ENCODE results near the gene ST6GALNAC3. TPM values are rescaled to one million over a fixed set of nuclear protein-coding genes. Genes with fewer than 3 reads are reported as not detected.

Gene ST6GALNAC3
- total and polyA plus RNA-seq, 11 donors = 2.5 to 7.7 (median 4.4) TPM

GRCh38 chr1:76491737-76492136 lies 417.2 kb downstream of the ST6GALNAC3 start:
- no peaks in the 10 kb centered on the region for H3K27me3 ChIP-seq
- TF ChIP-seq POLR2A (IDR thresholded peaks at IDR 0.05) (no peak), CTCF (IDR thresholded peaks at IDR 0.05) (no peak)
- no peak overlapping the region for H3K4me3 ChIP-seq
- no peaks in the 10 kb centered on the region for H3K36me3 ChIP-seq
- WGBS, 4 donors = 59 to 78% (median 72%) methylated on average over 2 of the region's 2 CpGs
- H3K27ac ChIP-seq = no peak overlapping the region
- no peaks in the 10 kb centered on the region for H3K9me3 ChIP-seq
- no peak for ATAC-seq
- H3K4me1 ChIP-seq = no peaks in the 10 kb centered on the region
- intact Hi-C loops (cut with DNase I) = no loop called here
- no peak for DNase-seq

GRCh38 chr1:76492752-76493430 lies 418.3 kb downstream of the ST6GALNAC3 start:
- no peak for ATAC-seq
- no peak overlapping the region for H3K27ac ChIP-seq
- intact Hi-C loops (cut with DNase I) = no loop called here
- no peak for TF ChIP-seq CTCF (IDR thresholded peaks at IDR 0.05)
- TF ChIP-seq POLR2A (IDR thresholded peaks at IDR 0.05) = no peak
- H3K4me1 ChIP-seq = no peaks in the 10 kb centered on the region
- no peaks in the 10 kb centered on the region for H3K9me3 ChIP-seq
- H3K4me3 ChIP-seq = no peak overlapping the region
- no peaks in the 10 kb centered on the region for H3K36me3 ChIP-seq
- H3K27me3 ChIP-seq = no peaks in the 10 kb centered on the region
- no peak for DNase-seq

- intact Hi-C loops (cut with DNase I) = loop anchor here in 1 of 10 donors (2.0 kb wide), 1 partner anchor 32 kb away; no protein-coding TSS in a partner anchor
Measured at GRCh38 chr1:76494807-76495206, 420.3 kb downstream of the ST6GALNAC3 start.

GRCh38 chr1:76496871-76497270 lies 422.3 kb downstream of the ST6GALNAC3 start:
- Histone ChIP-seq H3K36me3 (no peaks in the 10 kb centered on the region), H3K4me1 (peaks cover 0 to 6% (median 0%) of the 10 kb centered on the region in 12 donors), H3K27ac (no peak overlapping the region), H3K27me3 (no peaks in the 10 kb centered on the region), H3K9me3 (no peaks in the 10 kb centered on the region), H3K4me3 (no peak overlapping the region)
- DNase-seq (no peak), ATAC-seq (no peak)
- intact Hi-C loops (cut with DNase I) = no loop called here
- TF ChIP-seq CTCF (IDR thresholded peaks at IDR 0.05) (no peak), POLR2A (IDR thresholded peaks at IDR 0.05) (no peak)
- 53 to 61% (median 54%) methylated on average over 3 of the region's 3 CpGs for WGBS, 4 donors

More at GRCh38 chr1:76494807-76495206, 420.3 kb downstream of the ST6GALNAC3 start:
- Histone ChIP-seq H3K36me3 (no peaks in the 10 kb centered on the region), H3K27me3 (no peaks in the 10 kb centered on the region), H3K27ac (no peak overlapping the region), H3K4me3 (no peak overlapping the region), H3K9me3 (no peaks in the 10 kb centered on the region), H3K4me1 (no peaks in the 10 kb centered on the region)
- TF ChIP-seq CTCF (IDR thresholded peaks at IDR 0.05) (no peak), POLR2A (IDR thresholded peaks at IDR 0.05) (no peak)
- no peak for DNase-seq
- no peak for ATAC-seq

Data from heart left ventricle (tissue), 16 donors.